ENCODE results near the gene GPX4.

DNA sequence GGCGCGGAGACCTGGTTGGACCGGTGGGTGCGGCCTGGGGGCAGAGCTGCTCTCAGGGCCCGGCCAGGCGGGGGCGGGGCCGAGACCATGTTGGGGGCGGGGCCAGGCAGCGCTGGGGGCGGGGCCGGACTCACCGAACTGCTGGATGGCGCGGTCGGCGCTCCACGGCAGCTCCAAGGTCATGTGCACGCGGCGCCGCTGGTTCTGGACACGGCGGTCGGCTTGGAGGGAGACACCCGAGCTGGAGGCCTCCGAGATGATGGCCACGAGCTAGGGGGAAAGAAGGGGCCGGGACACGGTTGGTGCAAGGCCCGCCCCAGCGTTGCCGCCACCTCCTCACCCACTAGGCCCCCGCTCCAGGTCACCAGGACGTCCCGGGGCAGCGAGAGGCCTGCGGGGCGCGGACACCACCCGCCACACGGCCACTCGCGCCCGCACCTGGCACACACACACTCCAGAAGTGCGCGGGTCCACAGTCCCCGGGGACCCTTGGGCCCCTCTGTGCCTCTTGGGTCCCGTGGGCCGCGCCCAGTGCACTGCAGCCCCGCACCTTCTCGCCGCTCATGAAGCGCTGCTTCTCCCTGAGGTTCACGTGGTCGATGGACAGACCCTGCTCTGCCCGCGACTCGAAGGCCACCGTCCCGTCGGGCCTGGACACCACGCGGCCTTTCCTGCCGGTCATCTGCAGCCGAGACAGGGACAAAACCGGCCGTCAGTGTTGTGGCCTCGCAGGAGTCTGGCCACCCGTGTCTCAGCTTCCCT lies 8.7 kb downstream of the GPX4 start:
- TF ChIP-seq POLR2A (IDR thresholded peaks at IDR 0.05) (no peak), CTCF (IDR thresholded peaks at IDR 0.05) (no peak)
